DOHH2 (cell line): Measurements from ENCODE around the gene CATSPER1.
"Not testable (repeated sequence)": the region's sequence is repeated elsewhere in the genome, so short reads cannot be mapped to it uniquely, and the experiment has no call there.

Experiments
- H3F3A ChIP-seq: fragments of 200-600 bp; sonication (generic), shearing (Covaris generic); 2 replicates; pipeline ENCODE4 v1.6.0; 2016; ENCODE audit warnings: antibody characterized with exemption, mild to moderate bottlenecking; ENCODE audit not compliant: control insufficient read depth, insufficient read depth
- H3K27ac ChIP-seq: fragments of 200-600 bp; sonication (generic); 2 replicates; pipeline ENCODE4 v1.5.1; 2014; ENCODE audit warnings: low read depth, mild to moderate bottlenecking, low read length, moderate library complexity
- H3K27me3 ChIP-seq: fragments of 200-600 bp; sonication (generic); 2 replicates; pipeline ENCODE4 v1.6.1; 2014; ENCODE audit warnings: mild to moderate bottlenecking, low read length, mixed read lengths; ENCODE audit not compliant: control insufficient read depth
- H3K36me3 ChIP-seq: fragments of 200-600 bp; sonication (generic); 2 replicates; pipeline ENCODE4 v1.6.1; 2014; ENCODE audit warnings: mild to moderate bottlenecking, low read length, moderate library complexity, mixed read lengths; ENCODE audit not compliant: control insufficient read depth
- H3K4me1 ChIP-seq: fragments of 200-600 bp; sonication (generic); 2 replicates; pipeline ENCODE4 v1.6.1; 2014; ENCODE audit warnings: mild to moderate bottlenecking, low read length, mixed read lengths; ENCODE audit not compliant: control insufficient read depth
- H3K4me2 ChIP-seq: fragments of 200-600 bp; sonication (generic); 2 replicates; pipeline ENCODE4 v1.6.0; 2014; ENCODE audit warnings: mild to moderate bottlenecking, low read length, moderate library complexity
- H3K4me3 ChIP-seq: fragments of 200-600 bp; sonication (generic); 2 replicates; pipeline ENCODE4 v1.5.1; 2014; ENCODE audit warnings: mild to moderate bottlenecking, low read length, mixed read lengths
- H3K79me2 ChIP-seq: fragments of 200-600 bp; sonication (generic); 2 replicates; pipeline ENCODE4 v1.6.1; 2014; ENCODE audit warnings: mild to moderate bottlenecking, low read length, mixed read lengths; ENCODE audit not compliant: control insufficient read depth
- H3K9me2 ChIP-seq: fragments of 200-600 bp; sonication (generic); replicated peaks from 2 replicates; pipeline ENCODE4 v1.6.1; 2014; ENCODE audit warnings: mild to moderate bottlenecking, low read length, mixed read lengths; ENCODE audit not compliant: control insufficient read depth
- H3K9me3 ChIP-seq: fragments of 200-600 bp; sonication (generic); 2 replicates; pipeline ENCODE4 v1.6.1; 2014; ENCODE audit warnings: antibody characterized with exemption, low read length, mixed read lengths; ENCODE audit not compliant: control insufficient read depth, insufficient read depth
- H4K20me1 ChIP-seq: fragments of 200-600 bp; sonication (generic); 2 replicates; pipeline ENCODE4 v1.6.0; 2014; ENCODE audit warnings: low read depth, mild to moderate bottlenecking, antibody characterized with exemption, low read length, moderate library complexity; ENCODE audit not compliant: control insufficient read depth, insufficient read depth
- EZH2phosphoT487 ChIP-seq: fragments of 200-600 bp; sonication (generic); IDR thresholded peaks from 2 replicates; pipeline ENCODE4 v1.6.1; 2017; ENCODE audit warnings: borderline replicate concordance, mild to moderate bottlenecking, antibody characterized with exemption, low read length, moderate library complexity, mixed read lengths
- TF ChIP-seq, protein P1 (sequence below): fragments of 200-600 bp; sonication (generic); IDR thresholded peaks from one replicate; pipeline ENCODE4 v1.5.1; 2014; ENCODE audit warnings: antibody characterized with exemption, mild to moderate bottlenecking, low read depth, low read length; ENCODE audit not compliant: poor library complexity, severe bottlenecking

CATSPER1 gene

DNA sequence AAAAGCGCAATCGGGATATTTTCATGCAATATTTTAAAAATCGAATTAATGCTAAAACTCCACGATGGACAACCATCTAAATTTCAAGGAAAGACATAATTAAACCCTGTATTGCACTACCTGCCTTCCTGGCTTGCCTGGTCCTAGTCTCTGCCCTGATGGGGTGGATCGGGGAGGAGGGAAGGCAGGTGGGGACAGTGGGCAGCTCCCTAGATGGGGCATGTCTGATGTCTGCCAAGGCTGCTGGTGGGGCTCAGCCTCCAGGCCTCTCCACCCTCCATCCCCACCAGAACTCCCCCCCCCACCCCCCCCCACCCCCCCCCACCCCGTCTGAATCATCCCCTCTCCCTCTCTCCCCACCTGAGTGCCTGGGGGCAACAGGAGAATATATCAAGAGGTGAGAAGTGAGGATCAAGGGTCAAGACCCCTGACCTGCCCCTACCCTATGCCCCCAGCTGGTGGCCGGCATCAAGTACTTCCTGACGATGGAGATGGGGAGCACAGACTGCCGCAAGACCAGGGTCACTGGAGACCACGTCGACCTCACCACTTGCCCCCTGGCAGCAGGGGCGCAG, 13.8 kb downstream of the CATSPER1 start:
- Histone ChIP-seq H3K36me3 (no peaks in the 10 kb centered on the region), H3F3A (no peaks in the 10 kb centered on the region), H3K4me2 (no peak overlapping the region), H3K27me3 (0 out of 2 replicates have a peak, but pooled peaks cover 5% of the 10 kb centered on the region), H3K4me1 (no peaks in the 10 kb centered on the region), H3K4me3 (no peak overlapping the region), H3K9me3 (no peaks in the 10 kb centered on the region), H3K9me2 (no peaks in the 10 kb centered on the region), H3K27ac (no peak overlapping the region), H4K20me1 (no peaks in the 10 kb centered on the region), H3K79me2 (no peaks in the 10 kb centered on the region)
- TF ChIP-seq, protein P1, sequence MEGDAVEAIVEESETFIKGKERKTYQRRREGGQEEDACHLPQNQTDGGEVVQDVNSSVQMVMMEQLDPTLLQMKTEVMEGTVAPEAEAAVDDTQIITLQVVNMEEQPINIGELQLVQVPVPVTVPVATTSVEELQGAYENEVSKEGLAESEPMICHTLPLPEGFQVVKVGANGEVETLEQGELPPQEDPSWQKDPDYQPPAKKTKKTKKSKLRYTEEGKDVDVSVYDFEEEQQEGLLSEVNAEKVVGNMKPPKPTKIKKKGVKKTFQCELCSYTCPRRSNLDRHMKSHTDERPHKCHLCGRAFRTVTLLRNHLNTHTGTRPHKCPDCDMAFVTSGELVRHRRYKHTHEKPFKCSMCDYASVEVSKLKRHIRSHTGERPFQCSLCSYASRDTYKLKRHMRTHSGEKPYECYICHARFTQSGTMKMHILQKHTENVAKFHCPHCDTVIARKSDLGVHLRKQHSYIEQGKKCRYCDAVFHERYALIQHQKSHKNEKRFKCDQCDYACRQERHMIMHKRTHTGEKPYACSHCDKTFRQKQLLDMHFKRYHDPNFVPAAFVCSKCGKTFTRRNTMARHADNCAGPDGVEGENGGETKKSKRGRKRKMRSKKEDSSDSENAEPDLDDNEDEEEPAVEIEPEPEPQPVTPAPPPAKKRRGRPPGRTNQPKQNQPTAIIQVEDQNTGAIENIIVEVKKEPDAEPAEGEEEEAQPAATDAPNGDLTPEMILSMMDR = no peak
- no peak for TF ChIP-seq EZH2phosphoT487

DNA sequence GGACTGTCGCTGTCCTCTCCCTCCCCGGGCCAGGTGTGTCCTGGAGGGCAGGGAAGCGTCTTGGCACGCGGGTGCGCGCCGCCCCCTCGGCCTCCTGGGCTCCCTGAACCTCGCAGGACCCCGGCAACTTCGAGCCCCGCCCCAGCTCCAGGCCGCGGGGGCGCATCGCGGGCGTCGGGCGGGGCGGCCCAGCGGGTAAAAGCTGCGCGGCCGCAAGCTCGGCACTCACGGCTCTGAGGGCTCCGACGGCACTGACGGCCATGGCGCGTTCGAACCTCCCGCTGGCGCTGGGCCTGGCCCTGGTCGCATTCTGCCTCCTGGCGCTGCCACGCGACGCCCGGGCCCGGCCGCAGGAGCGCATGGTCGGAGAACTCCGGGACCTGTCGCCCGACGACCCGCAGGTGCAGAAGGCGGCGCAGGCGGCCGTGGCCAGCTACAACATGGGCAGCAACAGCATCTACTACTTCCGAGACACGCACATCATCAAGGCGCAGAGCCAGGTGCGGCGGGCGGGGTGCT, 14.4 kb downstream of the CATSPER1 start, which contains the start of gene CST6:
CST6 (plus strand) TSS at position 224 of the 519 bp plus-strand sequence; CDS start at position 261, 37 bp downstream.
- TF ChIP-seq, protein P1 = no peak
- no peak for TF ChIP-seq EZH2phosphoT487
- Histone ChIP-seq H3K9me3 (no peaks in the 10 kb centered on the region), H3K27ac (no peak within 1 kb of the TSS), H3K4me3 (no peak within 1 kb of the TSS), H3K9me2 (no peaks in the 10 kb centered on the region), H3K27me3 (0 out of 2 replicates have a peak, but pooled peaks cover 5% of the 10 kb centered on the region), H3F3A (no peaks in the 10 kb centered on the region), H3K79me2 (no peaks in the 10 kb centered on the region), H3K4me2 (no peak within 1 kb of the TSS), H4K20me1 (no peaks in the 10 kb centered on the region), H3K4me1 (no peaks in the 10 kb centered on the region), H3K36me3 (no peaks in the 10 kb centered on the region)

DNA sequence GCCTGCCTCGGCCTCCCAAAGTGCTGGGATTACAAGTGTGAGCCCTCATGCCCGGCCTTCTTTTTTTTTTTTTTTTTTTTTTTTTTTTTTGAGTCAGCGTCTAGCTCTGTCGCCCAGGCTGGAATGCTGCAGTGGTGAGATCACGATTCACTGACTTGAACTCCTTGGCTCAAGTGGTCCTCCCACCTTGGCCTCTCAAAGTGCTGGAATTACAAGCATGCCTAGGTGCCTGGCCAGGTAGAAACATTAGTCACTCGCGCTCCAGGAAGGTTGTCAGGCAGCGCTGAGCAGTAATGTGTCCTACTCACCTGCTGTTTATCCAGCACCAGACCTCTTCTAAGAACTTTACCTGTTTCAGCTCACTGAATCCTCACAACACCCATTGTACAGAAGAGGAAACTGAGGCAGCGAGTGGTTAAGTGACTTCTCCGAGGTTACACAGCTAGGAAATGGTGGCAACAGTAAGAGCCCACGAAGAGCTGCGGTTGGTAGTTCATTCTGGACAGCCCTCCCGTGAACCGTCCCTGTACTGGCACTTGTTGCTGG, 15.0 kb downstream of the CATSPER1 start:
- H3K27ac ChIP-seq = no peak overlapping the region
- no peak overlapping the region for H3K4me2 ChIP-seq

DNA sequence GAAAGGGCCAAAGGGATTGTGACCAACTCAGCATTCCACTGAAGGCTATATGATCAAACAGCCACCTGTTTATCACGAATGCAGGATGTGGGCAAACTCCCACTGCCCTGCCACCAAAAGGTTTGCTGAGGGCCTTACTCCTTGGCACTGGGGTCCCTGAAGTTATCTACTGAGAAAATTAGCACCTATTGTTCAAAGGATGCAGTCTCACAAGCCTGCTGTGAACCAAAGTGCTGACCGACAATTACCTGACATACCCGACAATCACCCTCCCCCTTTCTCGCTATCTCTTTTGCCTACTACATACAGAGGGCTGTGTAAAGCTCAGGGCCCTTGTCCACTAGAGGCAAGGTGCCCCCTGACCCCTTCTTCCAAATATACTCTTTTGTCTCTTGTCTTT, 16.2 kb downstream of the CATSPER1 start:
- not testable (repeated sequence) for H3K9me3 ChIP-seq, H3K79me2 ChIP-seq, H4K20me1 ChIP-seq, H3F3A ChIP-seq, H3K27ac ChIP-seq, H3K4me3 ChIP-seq, H3K4me2 ChIP-seq, H3K9me2 ChIP-seq, H3K4me1 ChIP-seq, H3K27me3 ChIP-seq
- peaks cover 10% of the 10 kb centered on the region for H3K36me3 ChIP-seq

More for the DNA sequence above, 15.0 kb downstream of the CATSPER1 start:
- Histone ChIP-seq H3K4me3 (no peak overlapping the region), H3K9me3 (no peaks in the 10 kb centered on the region), H4K20me1 (no peaks in the 10 kb centered on the region), H3F3A (no peaks in the 10 kb centered on the region; the same call in 1 of the 2 replicates), H3K4me1 (no peaks in the 10 kb centered on the region), H3K79me2 (no peaks in the 10 kb centered on the region), H3K27me3 (0 out of 2 replicates have a peak, but pooled peaks cover 5% of the 10 kb centered on the region), H3K9me2 (no peaks in the 10 kb centered on the region), H3K36me3 (no peaks in the 10 kb centered on the region)
- TF ChIP-seq, protein P1 = no peak
- no peak for TF ChIP-seq EZH2phosphoT487
